Measurements from ENCODE around the gene TICAM1.

- TF ChIP-seq CTCF (IDR thresholded peaks at IDR 0.05) (no peak), POLR2A (IDR thresholded peaks at IDR 0.05) (no peak)
Observed at GRCh38 chr19:4821265-4821664, 10.2 kb downstream of the TICAM1 start.

All from esophagus squamous epithelium (tissue), 4 donors.